Measurements from ENCODE around the gene CDHR5. TPM values are rescaled to one million over a fixed set of nuclear protein-coding genes. Genes with fewer than 3 reads are reported as not detected.
A peak's percentile ranks its signal among the peaks of the same experiment; 100 is the strongest.

Gene CDHR5
- polyA plus RNA-seq, 4 donors, result 2.1 to 50.6 (median 33.0) TPM

DNA sequence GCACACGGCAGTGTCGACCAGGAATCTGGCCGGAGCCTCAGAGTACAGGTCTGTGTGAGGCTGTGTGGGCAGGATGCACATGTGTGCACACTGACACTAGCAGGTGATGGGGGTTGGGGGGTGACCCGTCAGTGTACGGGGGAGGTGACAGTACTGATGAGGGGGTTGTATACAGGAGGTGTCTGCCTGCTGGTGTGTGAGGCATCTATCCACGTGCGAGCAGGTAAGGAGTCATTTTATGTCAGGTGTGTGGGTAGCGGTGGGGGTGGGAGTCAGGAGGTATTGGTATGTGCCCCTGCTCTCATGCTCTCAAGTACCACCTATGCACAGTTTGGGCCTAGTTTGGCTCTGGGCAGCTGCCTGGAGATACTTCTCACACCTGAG lies 53.0 kb downstream of the CDHR5 start:
- no peak for DNase-seq (ENCODE audit: low read depth in 4 of 4, low spot score in 3 of 4)

DNA sequence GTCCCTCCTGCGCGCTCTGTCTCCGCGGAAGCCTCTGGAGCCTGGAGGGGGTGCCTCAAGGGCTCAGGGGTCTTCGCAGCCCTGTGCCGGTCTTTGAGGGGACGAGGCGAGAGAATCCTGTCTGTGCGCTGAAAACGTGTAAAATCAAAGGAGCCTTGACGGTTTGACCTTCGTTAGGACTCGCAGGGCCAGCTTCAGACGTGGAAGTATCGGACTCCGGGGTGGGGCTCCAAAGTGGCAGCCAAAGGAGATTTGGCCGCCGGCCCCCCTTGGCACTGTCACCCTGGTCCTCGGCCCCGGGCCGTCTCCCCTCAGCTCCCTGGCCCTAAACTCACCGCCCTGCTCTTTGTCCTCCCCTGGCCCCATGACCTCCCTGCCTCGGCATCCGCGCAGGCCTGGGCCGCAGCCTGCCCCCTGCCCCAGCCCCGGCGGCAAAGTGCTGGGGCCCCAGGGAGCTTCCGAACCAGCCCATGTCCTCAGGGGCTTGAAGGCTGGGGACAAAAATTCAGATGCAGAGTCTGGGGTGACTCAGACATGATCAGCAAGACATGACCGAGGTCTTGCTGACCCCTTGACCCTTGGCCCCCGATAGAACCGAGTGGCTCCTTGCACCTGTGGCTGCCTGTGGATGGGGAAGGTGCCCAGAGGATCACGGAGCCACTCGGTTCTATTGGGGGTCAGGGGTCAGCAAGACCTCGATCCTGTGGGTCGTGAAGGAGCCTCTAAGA lies 55.4 kb downstream of the CDHR5 start:
- DNase-seq (ENCODE audit: low read depth in 4 of 4, low spot score in 3 of 4), result no peak

DNA sequence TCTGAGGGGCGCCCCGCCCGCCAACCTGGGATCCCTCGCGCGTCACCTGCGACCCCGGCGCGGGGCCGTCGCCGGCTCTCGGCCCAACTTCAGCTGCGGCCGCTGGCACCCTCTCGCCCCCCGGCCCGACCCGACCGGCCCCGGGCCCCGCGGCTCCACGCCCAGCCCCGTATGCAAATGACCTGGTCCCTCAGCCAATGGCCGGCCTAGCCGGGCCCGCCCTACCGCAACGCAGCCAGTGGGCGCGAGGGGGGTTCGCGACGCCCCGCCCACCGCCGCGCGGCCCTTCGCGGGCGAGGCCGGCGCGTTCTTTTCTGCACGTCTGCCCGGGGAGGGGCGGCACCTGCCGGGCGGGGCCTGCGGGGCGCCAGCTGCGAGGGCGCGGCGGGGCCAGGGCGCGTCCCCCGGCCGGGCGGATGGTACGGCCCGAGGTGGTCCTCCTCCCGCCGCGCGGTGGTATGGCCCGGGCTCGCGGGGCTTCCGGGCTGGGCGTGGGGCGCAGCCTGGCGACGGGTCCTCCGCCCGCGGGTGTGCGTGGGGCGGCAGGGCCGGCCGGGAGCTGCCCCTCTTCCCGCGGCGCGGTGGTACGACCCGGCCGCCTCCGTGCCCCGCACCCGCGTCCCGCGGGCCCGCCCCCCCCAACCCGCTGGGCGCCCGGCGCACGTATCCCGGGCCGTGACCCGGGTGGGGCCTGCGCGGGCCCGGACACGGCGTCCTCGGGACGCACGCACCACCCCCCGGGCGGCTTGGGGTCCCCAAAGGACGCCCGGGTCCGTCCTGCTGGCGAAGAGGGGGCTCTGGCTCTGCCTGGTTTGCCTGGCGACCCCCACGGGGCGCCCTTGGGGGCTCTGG lies 56.2 kb downstream of the CDHR5 start:
- DNase-seq (ENCODE audit: low read depth in 4 of 4, low spot score in 3 of 4), result peak; percentile 64 to 88 (median 86)

DNA sequence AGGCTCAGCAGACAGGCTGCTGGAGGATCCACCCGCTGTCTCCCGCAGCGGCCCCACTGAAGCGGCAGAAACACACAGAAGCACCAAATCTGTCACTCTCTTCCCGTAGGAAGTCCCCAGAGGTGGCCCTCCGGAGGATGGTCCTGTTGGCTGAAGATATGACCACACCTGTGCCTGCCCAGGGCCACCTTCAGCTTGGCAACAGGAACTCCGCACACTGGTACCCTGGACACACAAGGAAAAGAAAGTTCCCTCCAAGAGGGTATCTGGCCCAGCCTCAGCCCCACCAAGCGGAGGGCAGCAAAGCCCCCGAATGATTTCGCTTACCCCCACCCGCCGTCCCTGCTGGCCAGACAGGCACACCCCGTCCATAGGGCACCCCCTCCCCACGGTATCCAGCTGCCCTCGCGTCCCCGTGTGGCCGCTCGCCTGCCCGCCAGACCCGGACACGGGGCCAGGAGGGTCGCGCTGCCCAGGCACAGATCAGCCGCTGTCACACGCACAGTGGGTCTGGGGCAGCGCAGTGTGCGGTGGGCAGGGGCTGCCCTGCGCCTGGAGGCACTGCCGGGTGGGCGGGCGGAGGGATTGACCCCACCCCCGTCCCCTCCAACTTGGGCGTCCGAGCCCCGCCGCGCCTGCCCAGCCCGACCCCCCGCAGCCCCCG lies 57.0 kb downstream of the CDHR5 start:
- DNase-seq (ENCODE audit: low read depth in 4 of 4, low spot score in 3 of 4), result no peak

DNA sequence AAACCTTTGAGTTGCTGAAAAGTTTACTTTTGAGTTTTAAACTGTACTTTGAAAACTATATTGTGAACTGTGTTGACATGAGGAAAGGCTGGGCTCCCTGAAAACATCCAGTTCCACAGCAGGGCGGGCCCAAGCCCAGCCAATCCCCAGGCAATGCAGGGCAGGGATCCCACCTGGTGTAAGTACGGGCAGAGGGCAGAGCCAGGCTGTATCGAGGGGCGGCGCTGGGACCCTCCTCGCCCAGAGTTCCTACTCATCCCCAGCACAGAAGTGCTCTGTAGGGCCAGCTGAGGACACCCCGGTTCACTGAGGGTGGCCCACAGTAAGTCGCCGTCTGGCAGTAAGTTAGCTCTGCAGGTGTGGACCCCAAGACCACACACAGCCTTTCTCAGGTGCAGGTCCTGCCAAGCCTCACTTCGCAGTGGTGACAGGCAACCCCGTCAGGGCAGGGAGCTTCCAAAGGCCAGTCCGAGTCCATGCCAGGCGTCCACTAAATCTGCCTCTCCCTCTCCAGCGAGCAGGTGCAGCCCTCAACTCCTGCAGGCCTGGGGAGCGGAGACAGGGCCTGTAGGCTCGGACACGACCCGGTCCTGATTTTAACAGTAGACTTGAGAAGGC lies 57.6 kb downstream of the CDHR5 start:
- DNase-seq (ENCODE audit: low read depth in 4 of 4, low spot score in 3 of 4), result no peak

Other genes starting within 250 kb of the CDHR5 start
- gene PKP3, start 230.7 kb downstream of the CDHR5 start, polyA plus RNA-seq (ENCODE audit: insufficient read length in 4 of 4), result 1 to 10 TPM in 3 of 4 donors, under 1 TPM in 1; 0.38 to 9.1 (median 4.9) TPM
- gene SIGIRR, start 210.0 kb downstream of the CDHR5 start, polyA plus RNA-seq (ENCODE audit: insufficient read length in 4 of 4), result 10 to 100 TPM; 13.2 to 50.5 (median 35.5) TPM
- gene ANO9, start 182.9 kb downstream of the CDHR5 start, polyA plus RNA-seq (ENCODE audit: insufficient read length in 4 of 4), result 10 to 100 TPM in 2 of 4 donors, 1 to 10 TPM in 1, under 1 TPM in 1; 0.72 to 14.7 (median 9.9) TPM
- 10 to 100 TPM; 22.9 to 46.4 (median 31.0) TPM for gene PTDSS2, start 174.7 kb downstream of the CDHR5 start, polyA plus RNA-seq (ENCODE audit: insufficient read length in 4 of 4)
- gene RNH1, start 117.7 kb downstream of the CDHR5 start, polyA plus RNA-seq (ENCODE audit: insufficient read length in 4 of 4), result 100 to 1,000 TPM in 1 of 4 donors, 10 to 100 TPM in 3; 75.4 to 108 (median 87.4) TPM
- 10 to 100 TPM; 30.9 to 55.9 (median 41.2) TPM for gene HRAS, start 89.4 kb downstream of the CDHR5 start, polyA plus RNA-seq (ENCODE audit: insufficient read length in 4 of 4)
- gene LRRC56, start 87.4 kb downstream of the CDHR5 start, polyA plus RNA-seq (ENCODE audit: insufficient read length in 4 of 4), result 1 to 10 TPM; 1.4 to 6.6 (median 3.2) TPM
- gene LMNTD2, start 64.2 kb downstream of the CDHR5 start, polyA plus RNA-seq (ENCODE audit: insufficient read length in 4 of 4), result 1 to 10 TPM in 3 of 4 donors, under 1 TPM in 1; 0.75 to 7.5 (median 2.8) TPM
- 10 to 100 TPM in 3 of 4 donors, 1 to 10 TPM in 1; 6.0 to 69.8 (median 35.6) TPM for gene RASSF7, start 64.0 kb downstream of the CDHR5 start, polyA plus RNA-seq (ENCODE audit: insufficient read length in 4 of 4)
- 10 to 100 TPM; 17.5 to 30.4 (median 18.9) TPM for gene PHRF1, start 48.5 kb downstream of the CDHR5 start, polyA plus RNA-seq (ENCODE audit: insufficient read length in 4 of 4)
- 10 to 100 TPM in 1 of 4 donors, 1 to 10 TPM in 3; 4.6 to 14.7 (median 8.5) TPM for gene IRF7, start 9.0 kb downstream of the CDHR5 start, polyA plus RNA-seq (ENCODE audit: insufficient read length in 4 of 4)
- gene SCT, start 2.2 kb upstream of the CDHR5 start, polyA plus RNA-seq (ENCODE audit: insufficient read length in 4 of 4), result 1 to 10 TPM in 2 of 4 donors, under 1 TPM in 1, not detected in 1; 0.47 to 3.1 (median 1.4) TPM
- 1 to 10 TPM in 3 of 4 donors, under 1 TPM in 1; 0.35 to 5.0 (median 1.6) TPM for gene DRD4, start 12.3 kb upstream of the CDHR5 start, polyA plus RNA-seq (ENCODE audit: insufficient read length in 4 of 4)
- gene DEAF1, start 70.3 kb upstream of the CDHR5 start, polyA plus RNA-seq (ENCODE audit: insufficient read length in 4 of 4), result 10 to 100 TPM; 35.3 to 53.0 (median 45.3) TPM
- 10 to 100 TPM; 26.8 to 59.8 (median 37.1) TPM for gene TMEM80, start 70.9 kb upstream of the CDHR5 start, polyA plus RNA-seq (ENCODE audit: insufficient read length in 4 of 4)
- gene EPS8L2, start 81.3 kb upstream of the CDHR5 start, polyA plus RNA-seq (ENCODE audit: insufficient read length in 4 of 4), result 100 to 1,000 TPM in 2 of 4 donors, 10 to 100 TPM in 1, 1 to 10 TPM in 1; 3.8 to 190 (median 89.3) TPM
- gene TALDO1, start 122.5 kb upstream of the CDHR5 start, polyA plus RNA-seq (ENCODE audit: insufficient read length in 4 of 4), result 100 to 1,000 TPM in 3 of 4 donors, 10 to 100 TPM in 1; 97.0 to 148 (median 132) TPM
- gene GATD1, start 152.5 kb upstream of the CDHR5 start, polyA plus RNA-seq (ENCODE audit: insufficient read length in 4 of 4), result 100 to 1,000 TPM in 1 of 4 donors, 10 to 100 TPM in 3; 48.2 to 109 (median 59.7) TPM
- gene CEND1, start 165.1 kb upstream of the CDHR5 start, polyA plus RNA-seq (ENCODE audit: insufficient read length in 4 of 4), result 1 to 10 TPM in 1 of 4 donors, under 1 TPM in 3; 0.49 to 1.5 (median 0.59) TPM
- 10 to 100 TPM; 12.3 to 22.0 (median 14.1) TPM for gene SLC25A22, start 173.3 kb upstream of the CDHR5 start, polyA plus RNA-seq (ENCODE audit: insufficient read length in 4 of 4)
- 10 to 100 TPM in 1 of 4 donors, 1 to 10 TPM in 3; 8.1 to 17.2 (median 8.6) TPM for gene PIDD1, start 180.3 kb upstream of the CDHR5 start, polyA plus RNA-seq (ENCODE audit: insufficient read length in 4 of 4)
- gene RPLP2, start 185.0 kb upstream of the CDHR5 start, polyA plus RNA-seq (ENCODE audit: insufficient read length in 4 of 4), result 1,000 to 10,000 TPM in 2 of 4 donors, 100 to 1,000 TPM in 2; 912 to 1,248 (median 1,002) TPM
- gene PNPLA2, start 194.0 kb upstream of the CDHR5 start, polyA plus RNA-seq (ENCODE audit: insufficient read length in 4 of 4), result 10 to 100 TPM; 30.5 to 92.4 (median 44.1) TPM
- 10 to 100 TPM in 3 of 4 donors, 1 to 10 TPM in 1; 3.6 to 20.3 (median 11.3) TPM for gene CRACR2B, start 203.0 kb upstream of the CDHR5 start, polyA plus RNA-seq (ENCODE audit: insufficient read length in 4 of 4)
- 100 to 1,000 TPM; 124 to 228 (median 174) TPM for gene CD151, start 208.0 kb upstream of the CDHR5 start, polyA plus RNA-seq (ENCODE audit: insufficient read length in 4 of 4)
- gene POLR2L, start 217.6 kb upstream of the CDHR5 start, polyA plus RNA-seq (ENCODE audit: insufficient read length in 4 of 4), result 100 to 1,000 TPM in 1 of 4 donors, 10 to 100 TPM in 3; 75.4 to 128 (median 87.2) TPM
- 100 to 1,000 TPM in 1 of 4 donors, 10 to 100 TPM in 3; 57.4 to 142 (median 71.4) TPM for gene TSPAN4, start 217.9 kb upstream of the CDHR5 start, polyA plus RNA-seq (ENCODE audit: insufficient read length in 4 of 4)